Aorta (tissue), 5 donors: ENCODE measurements around the gene PLAAT3. TPM values are rescaled to one million over a fixed set of nuclear protein-coding genes. Genes with fewer than 3 reads are reported as not detected.
"Not testable (repeated sequence)": the region's sequence is repeated elsewhere in the genome, so short reads cannot be mapped to it uniquely, and the experiment has no call there.

ENCODE experiments used
- ATAC-seq: fragments of 200-7000 bp; cut with Tn5 transposase; one replicate; pipeline ENCODE4 v1.9.1; 2022; ENCODE audit warnings: moderate library complexity; ENCODE audit not compliant: low FRiP score
- DNase-seq, 2 donors: peaks; one replicate each; pipeline ENCODE4 v3.0.0-alpha.2; 2020
- H3K27ac ChIP-seq, 2 donors: one replicate each; pipeline ENCODE4 v1.5.1; 2013; ENCODE audit warnings: low read length in 2 of 2, mild to moderate bottlenecking in 2 of 2, moderate library complexity in 2 of 2, control low read depth in 1 of 2, inconsistent platforms in 1 of 2, low read depth in 1 of 2
- H3K27me3 ChIP-seq, 2 donors: one replicate each; pipeline ENCODE4 v1.6.1; 2013; ENCODE audit warnings: control low read depth in 1 of 2, low read length in 1 of 2, mild to moderate bottlenecking in 1 of 2, moderate library complexity in 1 of 2; ENCODE audit not compliant: insufficient read depth in 2 of 2, control insufficient read depth in 1 of 2
- H3K36me3 ChIP-seq, 2 donors: one replicate each; pipeline ENCODE4 v1.6.1; 2013; ENCODE audit warnings: control low read depth in 1 of 2, low read length in 1 of 2, mild to moderate bottlenecking in 1 of 2; ENCODE audit not compliant: insufficient read depth in 2 of 2, control insufficient read depth in 1 of 2
- H3K4me1 ChIP-seq, 2 donors: one replicate each; pipeline ENCODE4 v1.6.1; 2013; ENCODE audit warnings: low read length in 2 of 2, control low read depth in 1 of 2, mild to moderate bottlenecking in 1 of 2, moderate library complexity in 1 of 2; ENCODE audit not compliant: insufficient read depth in 2 of 2, control insufficient read depth in 1 of 2
- H3K4me3 ChIP-seq, 2 donors: one replicate each; pipeline ENCODE4 v1.5.1; 2013; ENCODE audit warnings: low read length in 2 of 2, control low read depth in 1 of 2, mild to moderate bottlenecking in 1 of 2
- H3K9me3 ChIP-seq: one replicate; pipeline ENCODE4 v1.6.1; 2013; ENCODE audit warnings: mild to moderate bottlenecking, low read length; ENCODE audit not compliant: control insufficient read depth
- WGBS, 2 donors: extraction: QIAGEN DNeasy Blood & Tissue Kit; methylation state at CpG; one replicate each; pipeline ENCODE4 v1.1.7; 2013; 5-methylcytosine and 5-hydroxymethylcytosine counted together
- intact Hi-C, 2 donors: fragments of 100-400 bp; cut with DNase I; formaldehyde crosslinking; loops; one replicate each; pipeline versions ENCODE4 v1.14.2 to v1.15.0; 2022
- polyA plus RNA-seq, 2 donors: library from polyadenylated mRNA; stranded (reverse); fragments of 200-250 nt; gene quantifications; one replicate each; pipeline ENCODE4 v1.2.3, GENCODE V29; 2013
- total RNA-seq, 2 donors: library from RNA; stranded (reverse); fragmentation: NEBNext Ultra II Directional; extraction: Animal tissue kit (Norgen Biotek cat#: 25700); gene quantifications; one replicate each; pipeline ENCODE4 v1.2.1, GENCODE V29; 2021
- donor health status: healthy with polysubstance abuse.
- donor health status: Bipolar disorder and iron deficiency.
- donor health status: DM: no; HTN: no; CAD: no.
- donor health status: DM: no; HTN: no; CAD: no.
- donor health status: DM: yes; HTN: yes; CAD: no.

Gene PLAAT3
- total and polyA plus RNA-seq, 4 donors: 47.2 to 69.5 (median 57.6) TPM

- no peak for ATAC-seq
- Histone ChIP-seq H3K27me3 (no peaks in the 10 kb centered on the region), H3K4me1 (peaks cover 0 to 3% of the 10 kb centered on the region in 2 donors), H3K27ac (no peak overlapping the region), H3K4me3 (no peak overlapping the region), H3K36me3 (no peaks in the 10 kb centered on the region), H3K9me3 (no peaks in the 10 kb centered on the region)
- DNase-seq: no peak
- intact Hi-C loops: no loop called here
- 78 to 84% methylated on average over 7 of the region's 7 CpGs for WGBS, 2 donors
Observed at GRCh38 chr11:63556404-63557013, 57.7 kb downstream of the PLAAT3 start.

GRCh38 chr11:63554877-63555223, 59.4 kb downstream of the PLAAT3 start:
- H3K4me3 ChIP-seq: no peak overlapping the region
- no peak overlapping the region for H3K27ac ChIP-seq
- intact Hi-C loops: no loop called here
- ATAC-seq: no peak
- no peak for DNase-seq
- H3K9me3 ChIP-seq: no peaks in the 10 kb centered on the region
- no peaks in the 10 kb centered on the region for H3K27me3 ChIP-seq
- no peaks in the 10 kb centered on the region for H3K4me1 ChIP-seq
- no peaks in the 10 kb centered on the region for H3K36me3 ChIP-seq
- WGBS, 2 donors: 81 to 89% methylated on average over 4 of the region's 4 CpGs

GRCh38 chr11:63553759-63554158, 60.5 kb downstream of the PLAAT3 start:
- Histone ChIP-seq H3K9me3 (no peaks in the 10 kb centered on the region), H3K4me1 (no peaks in the 10 kb centered on the region), H3K27me3 (no peaks in the 10 kb centered on the region), H3K36me3 (no peaks in the 10 kb centered on the region), H3K27ac (no peak overlapping the region), H3K4me3 (no peak overlapping the region)
- DNase-seq (no peak), ATAC-seq (no peak)
- intact Hi-C loops: no loop called here
- 66 to 69% methylated on average over 8 of the region's 8 CpGs for WGBS, 2 donors

- whole genome bisulfite sequencing, 2 donors: 93 to 98% methylated on average over 7 of the region's 7 CpGs
- Histone ChIP-seq H3K4me3 (no peak overlapping the region), H3K27ac (no peak overlapping the region), H3K36me3 (no peaks in the 10 kb centered on the region), H3K27me3 (no peaks in the 10 kb centered on the region), H3K9me3 (no peaks in the 10 kb centered on the region), H3K4me1 (no peaks in the 10 kb centered on the region)
- ATAC-seq (no peak), DNase-seq (no peak)
- intact Hi-C loops: no loop called here
Observed at GRCh38 chr11:63552921-63553320, 61.3 kb downstream of the PLAAT3 start.

- 95 to 98% methylated on average over 6 of the region's 6 CpGs for WGBS, 2 donors
- no peaks in the 10 kb centered on the region for H3K9me3 ChIP-seq
- no peak overlapping the region for H3K4me3 ChIP-seq
- ATAC-seq (no peak), DNase-seq (no peak)
- no peaks in the 10 kb centered on the region for H3K36me3 ChIP-seq
- no peaks in the 10 kb centered on the region for H3K27me3 ChIP-seq
- no peaks in the 10 kb centered on the region for H3K4me1 ChIP-seq
- intact Hi-C loops: no loop called here
- H3K27ac ChIP-seq: no peak overlapping the region
Observed at GRCh38 chr11:63551889-63552266, 62.4 kb downstream of the PLAAT3 start.

- Histone ChIP-seq H3K9me3 (no peaks in the 10 kb centered on the region), H3K4me1 (no peaks in the 10 kb centered on the region), H3K27me3 (no peaks in the 10 kb centered on the region), H3K27ac (no peak overlapping the region), H3K36me3 (no peaks in the 10 kb centered on the region), H3K4me3 (no peak overlapping the region)
- intact Hi-C loops: no loop called here
- ATAC-seq (no peak), DNase-seq (no peak)
- WGBS, 2 donors: 92 to 94% methylated on average over 23 to 27 of the region's 27 CpGs
Observed at GRCh38 chr11:63551091-63551888, 62.9 kb downstream of the PLAAT3 start.

- WGBS, 2 donors: 90 to 93% methylated on average over 28 to 31 of the region's 31 CpGs
- H3K4me1 ChIP-seq, DNase-seq, H3K9me3 ChIP-seq, H3K36me3 ChIP-seq, ATAC-seq, H3K27me3 ChIP-seq, H3K4me3 ChIP-seq, H3K27ac ChIP-seq, intact Hi-C loops: not testable (repeated sequence)
Observed at GRCh38 chr11:63550156-63550700, 64.0 kb downstream of the PLAAT3 start.

GRCh38 chr11:63549411-63549810, 64.8 kb downstream of the PLAAT3 start:
- Histone ChIP-seq H3K4me3 (no peak overlapping the region), H3K4me1 (no peaks in the 10 kb centered on the region), H3K27ac (no peak overlapping the region), H3K27me3 (no peaks in the 10 kb centered on the region), H3K9me3 (no peaks in the 10 kb centered on the region), H3K36me3 (no peaks in the 10 kb centered on the region)
- WGBS, 2 donors: 91 to 94% methylated on average over 4 of the region's 4 CpGs
- intact Hi-C loops: no loop called here
- DNase-seq: no peak
- ATAC-seq: no peak

- ATAC-seq (no peak), DNase-seq (no peak)
- Histone ChIP-seq H3K4me3 (no peak overlapping the region), H3K36me3 (no peaks in the 10 kb centered on the region), H3K4me1 (no peaks in the 10 kb centered on the region), H3K27ac (no peak overlapping the region), H3K27me3 (no peaks in the 10 kb centered on the region), H3K9me3 (no peaks in the 10 kb centered on the region)
- WGBS, 2 donors: 36 to 44% methylated on average over 4 of the region's 4 CpGs
- intact Hi-C loops: no loop called here
Observed at GRCh38 chr11:63548178-63548577, 66.1 kb downstream of the PLAAT3 start.
